HepG2 (cell line): ENCODE measurements around the gene AS3MT. TPM values are rescaled to one million over a fixed set of nuclear protein-coding genes. Genes with fewer than 3 reads are reported as not detected.
A peak's percentile ranks its signal among the peaks of the same experiment; 100 is the strongest.

Source experiments
- ATF2 ChIP-seq: sonication (generic); formaldehyde crosslinking; IDR thresholded peaks from 2 replicates; pipeline ENCODE4 v1.4.0; 2020; ENCODE audit warnings: missing genetic modification reagents
- BCL3 ChIP-seq: sonication (generic); formaldehyde crosslinking; IDR thresholded peaks from 2 replicates; pipeline ENCODE4 v1.5.1; 2020; ENCODE audit warnings: mild to moderate bottlenecking, missing genetic modification reagents, moderate library complexity
- CREBL2 ChIP-seq: sonication (generic); formaldehyde crosslinking; IDR thresholded peaks from 2 replicates; pipeline ENCODE4 v1.8.1; 2023; ENCODE audit warnings: missing genetic modification reagents, mild to moderate bottlenecking, borderline replicate concordance
- GATAD1 ChIP-seq: IDR thresholded peaks from 2 replicates; pipeline ENCODE4 v1.6.1; 2016; ENCODE audit warnings: missing genetic modification reagents, missing compliant biosample characterization
- GMEB2 ChIP-seq: IDR thresholded peaks from 2 replicates; pipeline ENCODE4 v1.6.1; 2016; ENCODE audit warnings: missing biosample characterization, missing genetic modification reagents, low read depth
- HOXA3 ChIP-seq: sonication (generic); formaldehyde crosslinking; IDR thresholded peaks from 2 replicates; pipeline ENCODE4 v1.5.0; 2020; ENCODE audit warnings: missing genetic modification reagents
- HOXD1 ChIP-seq: sonication (generic); formaldehyde crosslinking; IDR thresholded peaks from 2 replicates; pipeline ENCODE4 v1.5.0; 2020; ENCODE audit warnings: missing genetic modification reagents
- ISL2 ChIP-seq: sonication (generic); formaldehyde crosslinking; IDR thresholded peaks from 2 replicates; pipeline ENCODE4 v1.5.0; 2020; ENCODE audit warnings: missing genetic modification reagents
- REL ChIP-seq: sonication (generic); formaldehyde crosslinking; conservative IDR thresholded peaks from 2 replicates; pipeline ENCODE4 v1.8.0; 2022; ENCODE audit warnings: mild to moderate bottlenecking, missing genetic modification reagents, moderate library complexity
- RFX3 ChIP-seq: IDR thresholded peaks from 2 replicates; pipeline ENCODE4 v1.6.1; 2016; ENCODE audit warnings: missing biosample characterization, missing genetic modification reagents
- THRA ChIP-seq: sonication (generic); formaldehyde crosslinking; IDR thresholded peaks from 2 replicates; pipeline ENCODE4 v1.4.0; 2020; ENCODE audit warnings: missing genetic modification reagents, borderline replicate concordance
- ZNF180 ChIP-seq: sonication (generic); formaldehyde crosslinking; IDR thresholded peaks from 2 replicates; pipeline ENCODE4 v1.4.0; 2020; ENCODE audit warnings: low read depth, missing genetic modification reagents, borderline replicate concordance
- ZNF20 ChIP-seq: sonication (generic); formaldehyde crosslinking; IDR thresholded peaks from 2 replicates; pipeline ENCODE4 v1.4.0; 2020; ENCODE audit warnings: mild to moderate bottlenecking, moderate library complexity, missing genetic modification reagents
- ZNF282 ChIP-seq: fragments of 450-650 bp; IDR thresholded peaks from 2 replicates; pipeline ENCODE4 v1.6.1; 2018; ENCODE audit not compliant: partially characterized antibody
- ZNF335 ChIP-seq: sonication (generic); formaldehyde crosslinking; IDR thresholded peaks from 2 replicates; pipeline ENCODE4 v1.4.0; 2020; ENCODE audit warnings: missing genetic modification reagents
- ZNF33B ChIP-seq: sonication (generic); formaldehyde crosslinking; IDR thresholded peaks from 2 replicates; pipeline ENCODE4 v1.5.1; 2020; ENCODE audit warnings: mild to moderate bottlenecking, missing genetic modification reagents
- ZNF569 ChIP-seq: sonication (generic); formaldehyde crosslinking; IDR thresholded peaks from 2 replicates; pipeline ENCODE4 v1.5.0; 2020; ENCODE audit warnings: mild to moderate bottlenecking, missing genetic modification reagents, moderate library complexity, borderline replicate concordance
- ZNF605 ChIP-seq: sonication (generic); formaldehyde crosslinking; IDR thresholded peaks from 2 replicates; pipeline ENCODE4 v1.8.0; 2022; ENCODE audit warnings: mild to moderate bottlenecking, missing genetic modification reagents
- ZNF674 ChIP-seq: sonication (generic); formaldehyde crosslinking; IDR thresholded peaks from 2 replicates; pipeline ENCODE4 v1.5.0; 2020; ENCODE audit warnings: low read depth, mild to moderate bottlenecking, missing genetic modification reagents
- ZNF747 ChIP-seq: sonication (generic); formaldehyde crosslinking; IDR thresholded peaks from 2 replicates; pipeline ENCODE4 v1.8.1; 2023; ENCODE audit warnings: missing genetic modification reagents, mild to moderate bottlenecking, borderline replicate concordance
- ZNF781 ChIP-seq: sonication (generic); formaldehyde crosslinking; IDR thresholded peaks from 2 replicates; pipeline ENCODE4 v1.5.1; 2020; ENCODE audit warnings: borderline replicate concordance, mild to moderate bottlenecking, missing genetic modification reagents; ENCODE audit errors: not compliant biosample characterization
- polyA plus RNA-seq, 8 experiments: library from polyadenylated mRNA; depleted of rRNA in 3 of 8; stranded (reverse) in 7 of 8; unstranded in 1 of 8; fragments of >200 nt; fragmentation: Illumina TruSeq in 4 of 8; extraction: Trizol in 4 of 8; gene quantifications; 2 replicates each; pipeline versions ENCODE4 v1.2.1 to v1.2.3, GENCODE V29; 2011 to 2016; ENCODE audit warnings: low read depth in 4 of 8, missing spikeins in 1 of 8, mixed read lengths in 1 of 8; ENCODE audit not compliant: insufficient read depth in 1 of 8
- total RNA-seq, 5 experiments: library from RNA; depleted of rRNA; stranded (reverse); fragments of >200 nt; fragmentation: Illumina TruSeq; extraction: Trizol; gene quantifications; 2 replicates each; pipeline ENCODE4 v1.2.3, GENCODE V29; 2016; ENCODE audit warnings: low read depth in 1 of 5

AS3MT gene
- total and polyA plus RNA-seq, 2 of the 13 experiments (the other 11 are each of a cell fraction or from before 2014, with no cell fraction given) = 8.7 to 17.4 TPM

GRCh38 chr10:102917314-102917961 is 48.2 kb downstream of the AS3MT start (continued):
- TF ChIP-seq ZNF569 (CRISPR knock-in tag) (no peak), ISL2 (CRISPR knock-in tag) (no peak), BCL3 (CRISPR knock-in tag) (no peak), ZNF674 (CRISPR knock-in tag) (no peak; the same call in 1 of the 2 replicates), ZNF781 (peak; percentile 56), CREBL2 (CRISPR knock-in tag) (no peak), GATAD1 (CRISPR knock-in tag) (no peak), ZNF605 (CRISPR knock-in tag) (no peak), RFX3 (CRISPR knock-in tag) (no peak), ZNF180 (CRISPR knock-in tag) (no peak), ZNF20 (CRISPR knock-in tag) (no peak), ZNF33B (CRISPR knock-in tag) (no peak), ZNF335 (no peak), HOXD1 (no peak), ZNF747 (no peak), HOXA3 (CRISPR knock-in tag) (no peak), REL (CRISPR knock-in tag) (no peak), ATF2 (no peak), GMEB2 (CRISPR knock-in tag) (no peak), THRA (peak; percentile 36; the same call in 1 of the 2 replicates), ZNF282 (no peak)
